ENCODE data around the gene ZSWIM1. TPM values are rescaled to one million over a fixed set of nuclear protein-coding genes. Genes with fewer than 3 reads are reported as not detected.

Gene ZSWIM1
- total and polyA plus RNA-seq, 2 of the 13 experiments (the other 11 are each of a cell fraction or from before 2014, with no cell fraction given) = 9.5 to 11.7 TPM

- TF ChIP-seq MLXIP (CRISPR knock-in tag; IDR thresholded peaks at IDR 0.05; ENCODE audit: borderline replicate concordance) (no peak), U2AF2 (IDR thresholded peaks at IDR 0.05; ENCODE audit: low read depth, low read length) (no peak), HMGA1 (CRISPR knock-in tag; conservative IDR thresholded peaks at IDR 0.05) (no peak), ZNF468 (CRISPR knock-in tag; IDR thresholded peaks at IDR 0.05) (no peak; the same call in 1 of the 2 replicates), CBX1 (IDR thresholded peaks at IDR 0.05; ENCODE audit: low read depth) (peak; percentile 47), ELF1 (CRISPR knock-in tag; IDR thresholded peaks at IDR 0.05) (no peak), CSRNP1 (CRISPR knock-in tag; IDR thresholded peaks at IDR 0.05) (peak; percentile 50; the same call in 1 of the 2 replicates), ZNF282 (IDR thresholded peaks at IDR 0.05; ENCODE audit: partially characterized antibody) (no peak), ZNF644 (CRISPR knock-in tag; IDR thresholded peaks at IDR 0.05; ENCODE audit: low read depth) (no peak), SIX1 (CRISPR knock-in tag; IDR thresholded peaks at IDR 0.05; ENCODE audit: borderline replicate concordance) (no peak; the same call in 1 of the 2 replicates), ZNF75D (CRISPR knock-in tag; IDR thresholded peaks at IDR 0.05; ENCODE audit: borderline replicate concordance) (no peak), SRF (IDR thresholded peaks at IDR 0.05; ENCODE audit: low read depth, low read length) (no peak), WIZ (CRISPR knock-in tag; IDR thresholded peaks at IDR 0.05) (no peak), ZIK1 (CRISPR knock-in tag; IDR thresholded peaks at IDR 0.05; ENCODE audit: borderline replicate concordance, low read depth) (0 out of 2 replicates have a peak, but pooled peaks have one; percentile 27), ZNF253 (CRISPR knock-in tag; IDR thresholded peaks at IDR 0.05; ENCODE audit: borderline replicate concordance) (0 out of 2 replicates have a peak, but pooled peaks have one; percentile 58), POGZ (CRISPR knock-in tag; IDR thresholded peaks at IDR 0.05) (peak; percentile 26; the same call in 1 of the 2 replicates), ZFYVE20 (CRISPR knock-in tag; IDR thresholded peaks at IDR 0.05; ENCODE audit: borderline replicate concordance, low read depth) (no peak), PAWR (CRISPR knock-in tag; IDR thresholded peaks at IDR 0.05; ENCODE audit: borderline replicate concordance) (0 out of 2 replicates have a peak, but pooled peaks have one; percentile 82), TCF7L2 (IDR thresholded peaks at IDR 0.05; ENCODE audit: low read depth, low read length) (no peak), ZNF607 (CRISPR knock-in tag; IDR thresholded peaks at IDR 0.05; ENCODE audit: borderline replicate concordance) (peak; percentile 57; the same call in 1 of the 2 replicates), ZBTB8A (CRISPR knock-in tag; IDR thresholded peaks at IDR 0.05; ENCODE audit: borderline replicate concordance, low read depth) (no peak; the same call in 1 of the 2 replicates), AKAP8 (CRISPR knock-in tag; IDR thresholded peaks at IDR 0.05) (no peak; the same call in 1 of the 2 replicates), CENPT (CRISPR knock-in tag; IDR thresholded peaks at IDR 0.05; ENCODE audit: low read depth) (no peak), ZNF839 (CRISPR knock-in tag; IDR thresholded peaks at IDR 0.05; ENCODE audit: borderline replicate concordance) (0 out of 2 replicates have a peak, but pooled peaks have one; percentile 51)
Observed at GRCh38 chr20:45833883-45834796, 46.9 kb upstream of the ZSWIM1 start (continued).
